CD4-positive, alpha-beta T cell treated with Interleukin-10 for 1 hour (primary cell): Measurements from ENCODE around the gene FAM163A.
"Not testable (repeated sequence)": the region's sequence is repeated elsewhere in the genome, so short reads cannot be mapped to it uniquely, and the experiment has no call there.

Experiments used
- DNase-seq: peaks from one replicate; pipeline ENCODE4 v3.0.0-alpha.2; 2020

FAM163A gene

DNA sequence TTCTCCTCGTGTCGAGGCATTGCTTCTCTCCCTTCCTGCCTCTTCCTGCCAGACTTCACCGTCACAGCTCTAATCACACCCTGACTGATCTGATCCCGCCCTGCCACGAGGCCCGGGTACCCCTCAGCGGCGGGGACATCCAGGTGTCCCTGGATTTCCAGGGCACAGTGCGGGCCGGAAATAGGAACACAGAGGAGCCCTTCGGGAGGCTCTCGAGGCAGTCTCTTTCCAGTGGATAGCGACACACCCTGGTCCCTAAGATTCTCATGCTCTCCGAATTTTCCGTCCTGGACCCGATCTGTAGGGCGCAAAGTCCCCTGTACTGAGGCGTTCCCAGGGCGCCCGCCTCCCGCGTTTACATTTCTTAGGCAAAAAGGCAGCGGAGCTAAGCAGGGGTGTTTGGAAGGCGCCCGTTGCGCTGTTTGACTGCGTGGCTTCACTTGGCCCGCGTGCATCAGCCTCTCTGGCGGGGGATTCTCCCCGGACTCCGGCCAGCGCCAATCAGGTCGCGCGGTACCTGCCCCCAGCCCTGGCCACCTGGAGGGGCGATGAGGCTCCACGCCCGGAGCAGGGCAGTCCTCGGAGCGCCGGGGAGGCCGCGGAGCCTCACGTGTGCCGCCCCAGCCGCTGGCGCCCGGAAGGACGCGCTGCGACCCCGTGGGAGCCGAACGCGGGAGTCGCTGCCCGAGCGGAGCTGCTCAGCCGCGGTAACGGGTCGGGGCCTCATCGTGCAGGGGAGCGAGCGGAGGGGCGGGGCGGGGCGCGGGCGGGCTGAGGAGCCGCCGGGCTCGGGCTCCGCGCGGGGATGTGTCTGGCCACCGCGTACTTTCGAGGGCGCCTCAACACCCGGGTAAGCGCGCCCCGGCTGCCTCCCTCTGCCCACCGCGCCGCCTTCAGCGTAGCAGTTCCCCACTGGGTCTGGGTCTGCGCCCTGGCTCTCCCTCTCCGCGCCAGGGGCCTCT, at the start of gene FAM163A:
Gene FAM163A (plus strand): TSS at position 575 of the 962 bp plus-strand sequence. CDS start 69,807 bp downstream, outside the sequence.
- DNase-seq, result no peak

DNA sequence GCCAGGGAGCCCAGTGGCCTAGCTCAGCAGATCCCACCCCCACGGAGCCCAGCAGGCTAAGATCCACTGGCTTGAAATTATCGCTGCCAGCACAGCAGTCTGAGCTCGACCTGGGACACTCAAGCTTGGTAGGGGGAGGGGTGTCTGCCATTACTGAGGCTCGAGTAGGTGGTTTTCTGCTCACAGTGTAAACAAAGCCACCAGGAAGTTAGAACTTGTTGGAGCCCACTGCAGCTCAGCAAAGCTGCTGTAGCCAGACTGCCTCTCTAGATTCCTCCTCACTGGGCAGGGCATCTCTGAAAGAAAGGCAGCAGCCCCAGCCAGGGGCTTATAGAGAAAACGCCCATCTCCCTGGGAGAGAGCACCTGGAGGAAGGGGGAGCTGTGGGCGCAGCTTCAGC, 48.6 kb upstream of the FAM163A start:
- DNase-seq, result not testable (repeated sequence)

DNA sequence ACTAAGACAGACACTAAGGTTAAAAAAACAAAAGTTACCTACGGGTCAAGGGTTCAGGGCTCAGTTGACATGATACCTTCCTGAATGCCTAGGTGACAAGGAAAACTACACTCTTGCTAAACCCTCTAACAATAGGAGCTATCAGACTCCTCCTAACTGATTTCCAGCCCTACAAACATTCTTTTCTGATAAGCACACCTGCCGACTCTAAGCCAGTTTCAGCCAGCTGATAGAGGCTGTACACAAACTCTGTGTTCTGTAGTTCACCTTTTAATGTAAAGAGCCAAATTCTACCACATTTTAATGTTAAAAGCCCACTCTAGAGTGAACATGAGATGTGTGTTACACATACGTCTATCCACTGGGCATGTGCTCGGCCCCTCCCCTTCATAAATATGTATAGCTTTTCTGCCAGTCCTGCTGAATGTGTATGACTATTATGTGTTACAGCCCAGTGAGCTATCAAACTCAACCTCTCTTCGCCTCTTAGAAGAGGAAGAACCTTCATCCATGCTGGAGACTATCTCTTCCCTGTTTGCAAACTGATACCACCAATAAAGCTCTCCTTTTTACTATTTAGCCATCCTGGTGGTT, 40.0 kb upstream of the FAM163A start:
- no peak for DNase-seq

DNA sequence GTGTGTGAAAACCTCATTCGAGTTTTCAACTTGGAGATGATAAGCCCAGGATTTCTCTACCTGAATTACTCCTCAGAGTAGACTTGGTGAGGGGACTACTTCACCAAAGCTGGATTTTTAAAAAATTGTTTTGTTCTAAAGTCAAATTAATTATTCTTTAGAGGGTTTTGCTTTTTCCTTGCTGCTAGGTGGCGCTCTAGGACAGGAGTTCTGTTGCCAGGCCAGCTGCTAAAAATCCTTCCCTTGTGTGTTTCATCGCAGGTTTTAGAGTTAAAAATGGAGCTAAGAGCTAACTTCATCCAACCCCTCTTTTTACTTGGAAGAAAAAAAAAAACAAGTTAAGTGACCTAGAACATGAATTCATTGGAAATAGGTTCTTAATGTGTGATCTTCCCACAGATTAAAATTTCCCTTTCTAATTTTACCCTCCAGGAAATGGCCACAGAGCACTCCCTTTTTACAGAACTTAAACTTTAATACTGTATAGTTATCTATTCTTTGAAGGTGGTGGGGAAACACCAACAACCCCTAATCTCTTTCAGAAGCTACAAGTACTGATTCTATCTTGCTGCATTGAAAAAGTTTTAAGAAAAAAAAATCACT, 36.7 kb upstream of the FAM163A start:
- peak; percentile 68 for DNase-seq

DNA sequence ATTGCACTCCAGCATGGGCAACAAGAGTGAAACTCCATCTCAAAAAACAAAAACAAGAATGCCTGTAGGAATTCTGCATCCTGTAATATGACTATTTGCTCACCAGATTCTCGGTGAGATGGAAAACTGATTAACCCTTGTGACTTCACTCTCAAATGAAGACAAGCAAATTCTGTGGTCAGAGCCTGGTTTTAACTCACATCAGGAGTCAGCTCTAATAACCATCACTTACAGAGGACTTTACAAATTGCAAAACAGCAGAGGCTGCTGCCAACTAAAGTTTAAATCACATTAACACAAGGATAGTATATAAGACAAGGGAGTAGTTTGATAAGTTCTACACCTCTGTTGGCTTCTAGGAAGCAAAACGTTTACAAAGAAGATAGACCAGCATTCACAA, 35.7 kb upstream of the FAM163A start:
- no peak for DNase-seq

DNA sequence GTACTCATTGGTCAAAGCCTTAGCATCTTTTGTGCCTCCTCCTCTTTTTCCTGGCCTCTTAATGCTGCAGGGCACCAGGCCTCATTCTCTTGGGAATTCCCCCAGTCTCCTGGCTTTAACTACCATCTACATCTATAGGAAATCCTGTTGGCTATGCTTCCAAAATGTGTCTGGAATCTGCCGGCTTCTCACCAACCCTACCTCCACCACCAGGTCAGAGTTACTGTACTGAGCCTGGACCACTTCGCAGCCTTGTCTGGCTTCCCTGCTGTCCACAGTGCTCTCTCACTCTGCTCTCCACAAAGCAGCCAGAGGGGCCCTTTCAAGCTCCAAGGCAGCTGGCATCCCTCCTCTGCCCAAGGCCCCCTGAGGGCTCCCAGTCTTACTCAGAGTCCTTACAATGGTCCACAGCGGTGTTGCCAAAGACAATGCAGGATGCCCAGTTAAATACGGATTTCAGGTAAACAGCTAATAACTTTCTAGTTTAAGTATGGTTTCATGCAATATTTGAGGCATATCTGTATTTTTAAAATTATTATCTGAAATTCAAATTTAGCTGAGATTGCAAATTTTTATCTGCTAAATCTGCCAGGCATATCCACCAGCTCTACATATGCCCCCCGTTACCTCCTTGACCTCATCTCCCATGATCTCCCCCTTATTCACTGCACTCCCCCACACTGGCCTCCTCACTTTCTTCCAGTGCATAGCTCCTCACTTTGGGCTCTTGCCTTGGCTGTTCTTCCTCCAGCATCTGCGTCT, 34.5 kb upstream of the FAM163A start:
- DNase-seq, result no peak

DNA sequence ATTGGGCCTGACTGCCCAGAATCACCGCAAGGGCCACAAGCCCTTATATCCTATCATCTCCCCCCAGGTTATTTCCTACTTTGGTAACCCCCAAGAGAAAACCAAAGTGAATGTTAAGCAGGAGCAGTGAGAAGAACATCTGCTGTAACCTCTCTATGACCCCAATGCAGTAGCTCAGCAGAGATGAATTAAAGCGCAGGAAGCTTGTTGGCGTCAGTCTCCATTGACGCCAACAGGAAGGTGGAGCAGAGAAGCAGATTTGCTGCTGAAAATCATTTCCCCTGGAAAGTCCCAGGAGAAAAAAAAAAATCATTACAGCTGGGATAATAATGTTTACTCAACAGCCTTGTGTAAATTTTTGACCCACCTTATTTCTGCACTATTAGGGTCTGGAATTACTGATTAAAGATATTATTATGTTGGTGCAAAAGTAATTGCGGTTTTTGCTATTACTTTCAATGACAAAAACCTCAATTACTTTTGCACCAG, 33.2 kb upstream of the FAM163A start:
- peak; percentile 72 for DNase-seq

DNA sequence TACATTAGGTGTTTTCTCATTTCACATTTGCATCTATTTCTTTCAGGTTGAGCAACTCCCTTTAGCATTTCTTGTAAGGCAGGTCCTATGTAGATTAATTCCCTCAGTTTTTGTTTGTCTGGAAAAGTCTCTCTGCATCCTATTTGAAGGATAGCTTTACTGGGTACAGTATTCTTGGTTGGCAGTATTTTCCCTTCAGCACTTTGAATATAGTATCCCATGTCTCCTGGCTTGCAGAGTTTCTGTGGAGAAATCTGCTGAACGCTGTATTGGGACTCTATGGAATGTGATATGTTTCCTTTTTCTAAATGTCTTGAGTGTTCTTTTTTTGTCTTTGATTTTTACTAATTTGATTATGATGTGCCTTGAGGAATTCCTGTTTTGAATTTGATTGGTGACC, 28.9 kb upstream of the FAM163A start:
- no peak for DNase-seq

DNA sequence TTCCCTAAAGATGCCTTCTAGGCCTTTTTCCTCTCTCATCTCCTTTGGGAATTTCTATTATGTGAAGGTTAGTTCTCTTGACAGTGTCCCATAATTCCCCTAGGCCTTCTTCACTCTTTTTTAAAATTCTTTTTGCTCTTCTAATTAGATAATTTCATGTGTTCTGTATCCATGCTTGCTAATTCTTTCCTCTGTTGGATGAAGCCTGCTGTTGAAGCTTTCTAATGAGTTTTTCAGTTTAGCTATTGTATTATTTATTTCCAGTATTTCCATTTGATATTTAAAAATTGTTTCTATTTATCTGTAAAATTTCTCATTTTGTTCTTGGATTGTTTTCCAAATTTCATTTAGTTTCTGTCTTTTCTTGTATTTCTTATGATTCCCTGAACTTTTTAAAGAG, 28.5 kb upstream of the FAM163A start:
- DNase-seq, result no peak

DNA sequence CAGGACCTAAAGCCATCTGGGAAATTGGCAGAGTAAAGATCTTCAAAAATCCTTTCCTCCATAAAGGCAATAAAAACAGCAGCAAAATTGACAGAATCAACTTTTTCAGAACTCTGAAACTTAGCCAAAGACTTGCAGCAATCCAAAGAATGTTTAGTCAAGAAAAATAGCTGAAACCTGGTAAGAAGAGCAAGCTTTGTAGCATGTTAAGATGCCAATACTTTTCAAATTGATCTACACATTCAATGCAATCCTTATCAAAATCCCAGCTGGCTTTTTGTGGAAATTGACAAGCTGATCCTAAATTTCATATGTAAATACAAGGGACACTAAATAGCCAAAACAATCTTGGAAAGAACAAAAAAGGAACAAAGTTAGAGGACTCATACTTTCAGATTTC, 23.8 kb upstream of the FAM163A start:
- no peak for DNase-seq

DNA sequence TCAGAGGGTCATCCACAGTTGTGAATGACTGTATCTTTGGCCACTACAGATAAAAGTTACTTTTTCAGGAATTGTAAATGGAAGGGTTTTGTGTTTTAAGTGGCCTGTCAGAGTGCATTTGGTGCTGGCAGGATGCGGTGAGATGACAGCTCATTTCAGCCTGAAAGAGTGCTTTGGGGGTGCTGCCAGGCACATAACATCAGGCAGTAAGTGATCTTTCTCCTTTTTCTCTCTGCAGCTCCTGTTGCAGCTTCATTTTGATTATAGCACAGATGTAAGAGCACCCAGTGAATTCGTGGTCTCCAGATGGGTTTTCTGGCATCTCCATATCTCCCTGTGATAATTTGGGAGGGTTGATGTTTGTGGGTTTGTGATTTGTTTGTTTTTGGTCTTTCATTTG, 14.8 kb upstream of the FAM163A start:
- no peak for DNase-seq

DNA sequence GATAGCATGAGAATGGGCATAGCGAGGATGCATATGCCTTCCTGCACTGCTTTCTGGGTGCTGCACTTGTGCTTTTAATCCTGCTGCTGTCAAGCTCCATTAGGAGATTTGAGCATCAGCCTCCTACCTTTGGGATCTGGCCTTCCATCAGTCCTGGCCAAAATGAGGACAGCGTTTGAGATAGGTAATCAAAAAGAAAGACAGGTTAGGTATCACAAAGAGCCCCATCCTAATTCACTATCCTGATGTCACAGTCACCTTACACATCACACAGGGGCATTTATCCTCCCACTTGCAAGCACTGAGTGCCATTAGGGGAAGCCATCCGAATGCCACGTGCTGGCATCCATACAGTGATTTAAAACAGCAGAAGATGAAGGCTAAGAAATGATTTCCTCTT, 13.2 kb upstream of the FAM163A start:
- DNase-seq, result no peak

DNA sequence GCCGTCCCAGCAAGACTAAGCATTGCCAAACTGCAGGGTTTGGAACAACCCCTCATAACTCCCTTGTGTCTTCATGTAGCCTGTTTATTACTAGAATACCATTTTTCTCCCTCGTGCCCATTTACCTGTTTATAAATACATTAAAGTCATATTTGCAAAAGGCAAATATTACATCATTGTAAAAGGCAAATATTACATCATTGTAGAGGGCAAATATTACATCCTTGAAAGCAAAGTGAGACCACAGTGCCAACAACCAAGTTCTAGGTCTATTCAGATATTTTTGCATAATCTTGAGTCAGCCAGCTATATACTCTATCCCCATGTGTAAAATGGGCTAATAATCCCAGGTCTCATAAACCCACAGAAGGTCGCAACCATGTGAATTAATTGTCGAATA, 11.4 kb upstream of the FAM163A start:
- no peak for DNase-seq

DNA sequence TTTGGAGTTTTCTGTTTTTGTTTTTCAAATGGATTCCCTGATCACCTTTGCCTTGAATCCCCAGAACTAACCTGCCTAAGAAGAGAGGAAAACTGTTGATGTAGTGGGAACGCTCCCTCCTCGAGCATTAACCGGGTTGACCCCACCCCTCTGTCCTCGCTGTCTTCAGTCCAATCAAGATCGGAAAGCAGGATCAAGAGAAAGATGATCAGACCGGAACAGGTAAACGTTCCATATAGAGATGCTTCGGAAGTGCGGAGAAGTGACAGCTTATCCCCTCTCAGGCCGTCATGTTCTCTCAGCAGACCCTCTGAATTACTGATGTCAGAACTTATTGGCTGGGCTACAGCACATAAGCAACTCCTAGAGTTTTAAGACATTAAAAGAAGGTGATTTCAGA, 800 bp upstream of the FAM163A start:
- DNase-seq, result no peak

DNA sequence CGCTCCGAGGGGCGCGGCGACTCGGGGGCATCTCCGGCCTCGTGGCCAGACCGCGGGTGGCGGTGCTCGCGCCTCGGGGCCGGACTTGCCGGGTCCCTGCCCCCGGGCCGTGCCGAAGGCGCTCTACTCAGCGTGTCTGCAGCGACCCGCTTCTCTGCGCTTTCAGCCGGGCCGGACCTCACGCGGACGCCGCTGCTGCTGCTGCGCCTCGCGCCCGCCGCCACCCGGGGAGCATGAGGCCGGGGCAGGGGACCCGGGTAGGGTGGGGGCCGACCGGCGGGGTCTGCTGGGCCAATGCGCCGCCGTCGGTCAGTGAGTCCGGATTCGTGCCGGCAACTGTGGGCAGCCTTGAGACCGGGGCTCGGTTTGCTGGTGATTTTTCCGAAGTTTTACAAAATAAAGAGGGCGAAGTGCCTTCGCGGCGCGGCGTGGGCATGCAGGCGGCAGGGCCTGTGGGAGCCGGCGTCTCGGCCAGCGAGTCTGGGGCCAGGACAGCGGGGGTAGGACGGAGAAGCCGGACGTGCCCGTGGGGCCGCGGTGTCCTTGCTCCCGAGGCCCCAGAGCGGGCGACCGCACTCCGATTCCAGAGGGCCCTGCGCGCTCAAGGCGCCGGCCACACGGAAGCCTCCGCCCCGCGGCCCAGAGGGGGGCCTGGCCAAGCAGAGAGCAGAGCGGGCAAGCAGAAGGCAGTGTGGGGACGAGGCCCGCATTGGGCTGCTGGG, 749 bp downstream of the FAM163A start:
- DNase-seq, result no peak

DNA sequence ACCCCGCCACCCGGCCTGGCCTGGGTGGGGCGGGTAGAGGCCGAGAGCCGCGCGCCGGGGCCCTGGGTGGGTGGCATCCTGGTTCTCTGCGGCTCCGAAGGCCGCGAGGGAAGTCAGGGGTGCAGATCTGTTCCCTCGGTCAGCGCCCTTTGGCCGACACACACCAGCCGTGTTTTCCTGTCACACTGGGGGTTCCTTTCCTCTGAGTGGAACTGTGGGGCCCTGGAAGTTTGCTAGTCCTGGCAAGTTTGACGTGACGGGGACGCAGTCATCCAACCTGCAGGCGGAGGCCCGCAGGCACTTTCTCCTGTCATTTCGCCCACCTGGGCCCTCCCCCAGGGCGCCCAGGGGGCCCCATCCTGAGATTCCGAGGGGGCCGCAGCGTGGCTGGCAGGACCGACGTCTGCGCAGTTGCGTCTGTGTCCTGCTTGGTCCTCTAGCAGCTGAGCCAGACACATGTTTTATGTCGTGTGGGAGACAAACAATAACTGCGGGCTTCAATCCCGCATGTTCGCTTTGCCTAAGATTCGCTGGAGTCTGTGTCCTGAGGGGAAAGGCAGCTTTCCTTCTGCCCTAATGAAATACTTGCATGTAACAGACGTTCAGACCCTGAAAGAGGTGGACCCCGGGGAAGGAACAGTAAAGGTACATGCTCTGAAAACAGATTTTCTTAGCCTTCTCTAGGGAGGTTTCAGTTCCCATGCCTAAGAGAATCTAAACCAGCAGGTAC, 1.5 kb downstream of the FAM163A start:
- no peak for DNase-seq

DNA sequence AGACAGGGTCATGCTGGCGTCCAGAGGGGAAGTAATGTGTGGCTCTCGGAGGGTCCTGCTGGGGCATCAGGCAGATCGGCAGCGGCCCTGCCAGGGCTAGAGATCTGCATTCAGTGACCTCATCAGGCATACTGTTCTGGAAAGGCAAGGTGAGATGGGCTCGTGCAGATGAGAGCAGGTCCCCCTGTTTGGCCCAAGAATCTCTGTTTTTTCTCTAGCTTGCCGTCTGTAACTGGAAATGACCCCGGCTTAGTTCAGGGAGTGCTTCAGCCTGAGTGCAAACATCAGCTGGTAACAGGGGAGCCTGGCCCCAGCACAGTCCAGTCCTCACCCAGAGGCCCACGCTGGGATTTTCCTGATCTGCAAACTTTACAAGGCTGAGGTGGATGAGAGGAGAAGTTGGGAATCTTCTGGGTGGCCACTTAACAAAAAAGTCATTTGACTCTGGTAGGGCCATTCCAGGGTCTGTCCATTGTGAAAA, 2.1 kb downstream of the FAM163A start:
- DNase-seq, result no peak

DNA sequence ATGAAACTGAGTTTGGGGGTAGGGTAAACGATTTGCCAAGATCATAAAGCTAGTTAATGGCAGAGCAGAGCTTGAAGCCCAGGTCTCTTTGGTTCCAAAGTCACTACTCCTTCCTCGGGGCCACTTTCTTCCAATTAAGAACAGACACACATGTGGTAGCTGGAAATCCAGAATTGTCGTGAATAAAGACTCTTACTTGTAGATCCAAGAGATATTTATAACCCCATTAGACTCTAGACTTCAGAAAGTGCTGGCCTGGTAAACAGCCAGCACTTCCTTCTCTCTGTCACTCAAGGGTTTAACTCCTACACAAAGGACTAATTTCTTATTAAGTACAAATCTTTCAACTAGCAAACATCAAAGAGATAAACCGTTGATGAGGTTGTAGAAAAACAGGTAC, 2.7 kb downstream of the FAM163A start:
- DNase-seq, result no peak

DNA sequence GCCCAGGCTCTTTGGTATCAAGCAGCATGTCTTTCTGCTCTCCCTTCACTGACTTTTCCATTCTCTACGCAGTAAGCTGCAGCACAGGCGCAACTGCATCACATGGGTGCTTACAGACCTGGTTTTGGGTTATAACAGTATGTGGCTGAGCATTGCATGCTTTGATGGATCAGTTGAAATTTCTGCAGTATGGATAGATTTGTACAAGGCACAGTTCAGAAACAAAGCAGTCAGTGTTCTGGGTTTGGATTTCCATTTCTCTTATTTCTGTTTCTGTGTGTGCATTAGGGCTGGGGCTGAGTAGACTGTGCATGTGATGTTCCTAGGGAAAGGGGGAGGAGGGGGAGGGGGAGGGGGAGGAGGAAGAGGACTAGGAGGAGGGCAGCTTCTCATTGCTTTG, 4.5 kb downstream of the FAM163A start:
- no peak for DNase-seq

DNA sequence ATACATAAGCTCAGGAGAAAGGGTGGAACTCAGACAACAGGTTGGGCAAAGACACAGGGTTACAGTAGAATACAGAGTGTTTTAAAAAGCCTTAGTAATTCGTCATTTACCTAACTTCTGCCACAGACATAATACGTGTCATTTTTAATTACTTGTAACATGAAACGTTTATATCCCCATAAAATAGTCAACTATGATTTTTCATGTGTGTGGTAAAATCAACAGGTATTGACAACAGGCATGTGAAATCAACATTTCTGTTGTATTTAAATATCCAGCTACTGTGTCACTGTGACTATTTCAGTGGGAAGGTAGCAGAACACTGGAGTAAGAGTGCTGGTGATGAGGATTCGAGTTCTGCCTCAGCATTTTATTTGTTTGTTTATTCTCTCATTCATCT, 5.7 kb downstream of the FAM163A start:
- DNase-seq, result no peak

DNA sequence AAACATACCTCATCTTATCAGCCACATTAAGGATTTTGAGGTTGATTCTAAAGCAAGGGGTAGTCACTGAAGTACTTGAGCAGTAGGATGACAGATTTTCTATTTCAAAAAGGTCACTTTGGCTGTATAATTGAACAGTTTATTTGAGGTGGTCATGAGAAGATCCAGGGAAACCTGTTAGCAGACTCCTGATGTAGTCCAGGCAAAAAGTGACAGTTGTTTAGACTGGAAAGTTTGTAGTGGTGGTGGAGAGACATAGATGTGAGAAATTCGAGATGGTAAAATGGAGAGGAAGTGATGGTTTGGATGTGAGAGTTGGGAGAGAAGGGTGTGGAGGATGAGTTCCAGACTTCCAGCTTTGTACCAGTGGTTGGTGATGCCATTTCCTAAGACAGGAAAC, 7.5 kb downstream of the FAM163A start:
- no peak for DNase-seq

DNA sequence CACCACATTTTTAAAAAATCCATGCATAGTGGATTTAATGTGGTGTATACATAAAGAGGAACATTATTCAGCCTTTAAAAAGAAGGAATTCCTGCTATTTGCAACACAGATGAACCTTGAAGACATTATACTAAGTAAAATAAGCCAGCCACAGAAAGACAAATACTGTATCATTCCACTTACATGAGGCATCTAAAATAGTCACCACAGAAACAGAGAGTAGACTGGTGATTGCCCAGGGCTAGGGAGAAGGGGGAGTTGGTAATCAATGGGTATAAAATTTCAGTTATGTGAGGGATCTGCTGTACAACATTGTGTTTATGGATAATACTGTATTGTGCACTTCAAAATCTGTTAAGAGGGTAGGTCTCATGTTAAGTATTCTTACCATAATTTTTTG, 10.0 kb downstream of the FAM163A start:
- DNase-seq, result no peak
